ENCODE results near the gene ANKRD28.
"Not testable (repeated sequence)": the region's sequence is repeated elsewhere in the genome, so short reads cannot be mapped to it uniquely, and the experiment has no call there.

ANKRD28 gene

GRCh38 chr3:15803921-15804320 is 6.1 kb upstream of the ANKRD28 start:
- no peak for DNase-seq (ENCODE audit: low spot score)

- DNase-seq (ENCODE audit: low spot score), result no peak
Measured at GRCh38 chr3:15801298-15801697, 3.5 kb upstream of the ANKRD28 start.

DNA sequence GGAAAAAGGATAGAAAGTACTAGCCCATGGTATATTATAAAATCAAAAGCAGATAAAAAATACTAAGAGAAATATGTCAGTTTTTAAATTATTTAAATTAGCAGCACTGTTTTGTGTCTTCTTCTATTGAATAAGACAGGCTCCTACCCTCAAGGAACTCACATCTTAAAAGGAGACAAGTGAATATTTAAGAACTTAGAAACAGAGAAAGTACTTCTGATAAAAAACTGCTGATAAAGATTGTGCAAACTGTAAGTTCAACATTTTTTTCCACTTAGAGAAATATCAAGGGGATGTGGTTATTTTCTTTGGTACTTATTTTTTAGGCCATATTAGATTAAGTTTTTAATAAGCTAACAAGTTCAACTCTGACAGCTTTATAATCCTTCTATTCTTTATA is 3.0 kb upstream of the ANKRD28 start:
- no peak for DNase-seq (ENCODE audit: low spot score)

GRCh38 chr3:15800327-15800726 is 2.5 kb upstream of the ANKRD28 start:
- no peak for DNase-seq (ENCODE audit: low spot score)

GRCh38 chr3:15798533-15799245 is 910 bp upstream of the ANKRD28 start:
- no peak for DNase-seq (ENCODE audit: low spot score)

DNA sequence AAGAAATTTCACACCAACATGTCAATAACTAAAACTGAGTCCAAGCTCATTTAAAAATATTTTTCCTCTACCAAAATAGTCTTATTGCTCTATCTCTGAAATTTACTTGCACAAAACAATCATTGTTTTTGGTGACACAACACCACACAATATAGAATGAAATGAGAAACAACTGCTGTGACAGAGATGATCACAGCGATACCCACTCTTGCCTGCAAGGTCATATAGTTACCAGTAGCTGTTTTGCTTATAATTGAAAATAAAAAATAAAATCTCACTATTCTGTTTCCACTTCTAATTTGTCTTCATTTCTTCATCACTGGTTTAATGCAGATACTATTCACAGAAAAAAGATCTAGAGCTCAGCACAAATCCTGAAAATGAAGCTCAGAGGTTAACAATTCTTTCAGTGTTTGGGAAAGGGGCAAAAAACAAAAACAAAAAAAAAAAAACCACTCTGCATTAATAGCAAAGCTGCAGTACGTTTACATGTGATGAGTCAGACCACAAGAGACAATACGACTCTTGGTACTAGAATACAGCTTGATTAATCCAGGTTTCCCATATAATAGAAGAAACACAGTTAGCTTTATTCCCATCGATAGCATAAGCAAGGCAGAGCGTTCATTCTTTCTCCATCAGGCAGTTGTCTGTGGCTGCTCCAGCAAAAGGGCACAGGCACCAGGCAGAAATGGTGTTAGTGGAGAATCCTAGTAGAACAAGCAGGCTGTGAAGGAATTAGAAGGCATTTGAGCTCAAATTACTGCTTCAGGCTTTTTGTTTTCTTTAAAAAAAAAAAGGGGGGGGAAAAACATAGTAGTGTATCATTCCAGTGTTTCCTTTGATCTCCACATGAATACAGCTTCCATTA is 773 bp downstream of the ANKRD28 start:
- DNase-seq (ENCODE audit: low spot score), result peak; percentile 75

DNA sequence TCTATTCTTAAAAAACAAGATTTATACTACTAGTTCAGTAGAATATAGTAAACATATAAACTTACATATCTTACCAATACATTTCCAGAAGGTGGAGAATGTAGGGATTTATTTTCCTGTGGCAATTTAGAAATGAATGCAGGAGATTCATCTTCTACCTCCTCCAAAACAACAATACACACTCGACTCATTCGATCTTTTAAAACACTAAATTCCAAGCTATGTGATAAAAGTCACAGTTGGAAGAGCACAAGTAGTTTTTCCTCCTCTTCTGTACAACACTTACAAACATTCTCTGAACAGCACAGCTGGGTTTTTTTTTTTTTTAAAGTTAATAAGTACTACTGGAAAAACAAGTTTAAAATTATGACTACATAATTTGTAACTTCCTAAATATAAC is 1.4 kb downstream of the ANKRD28 start:
- no peak for DNase-seq (ENCODE audit: low spot score)

DNA sequence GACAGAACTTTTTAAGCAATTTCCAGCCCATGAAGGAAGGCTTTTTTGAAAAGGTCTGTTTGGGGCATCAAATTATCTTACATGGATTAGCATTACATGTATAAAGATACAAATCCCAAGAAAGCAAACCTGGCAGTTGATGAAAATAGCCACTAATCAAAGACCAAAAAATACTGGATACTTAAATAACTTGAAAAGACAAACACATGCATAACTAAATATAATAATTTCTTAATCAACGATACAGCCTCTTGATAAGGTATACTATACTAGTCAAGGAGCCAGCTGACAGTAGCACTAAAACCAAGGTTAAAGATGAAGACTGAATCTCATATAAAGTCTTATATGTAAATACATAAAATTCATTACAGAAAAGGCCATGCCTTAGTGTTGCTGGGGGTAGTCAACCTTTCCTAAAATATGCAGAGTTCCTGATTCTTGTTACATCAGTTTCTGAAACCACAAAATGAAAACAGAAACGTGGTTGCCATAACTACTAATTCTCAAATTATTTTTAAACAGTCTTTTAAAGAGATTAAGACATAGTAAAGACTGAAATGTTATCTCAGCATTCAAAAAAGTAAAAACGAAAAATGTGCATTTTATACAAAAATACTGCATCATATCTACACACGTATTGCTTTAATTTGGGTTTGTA is 2.0 kb downstream of the ANKRD28 start:
- no peak for DNase-seq (ENCODE audit: low spot score)

GRCh38 chr3:15794842-15795650 is 2.7 kb downstream of the ANKRD28 start:
- no peak for DNase-seq (ENCODE audit: low spot score)

DNA sequence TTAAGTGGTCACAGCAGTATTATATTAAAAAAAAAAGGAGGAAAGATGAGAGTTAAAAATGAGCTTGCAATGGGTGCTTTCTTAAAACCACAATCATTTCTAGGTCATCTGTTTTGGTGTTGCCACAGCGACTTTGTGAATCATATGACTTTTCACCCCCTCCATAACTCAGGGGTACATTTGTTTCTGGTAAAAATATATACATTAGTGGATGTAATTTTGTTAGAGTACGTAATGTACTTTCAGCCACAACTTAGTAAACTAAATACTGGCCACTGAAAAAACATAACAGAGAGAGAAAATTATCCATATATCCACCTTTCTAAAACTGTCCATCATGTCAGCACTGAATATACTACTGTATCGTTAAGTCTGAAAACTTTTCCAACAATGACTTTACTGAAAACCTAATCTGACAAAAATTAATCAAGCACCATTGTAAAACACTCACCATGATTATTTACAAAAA is 3.4 kb downstream of the ANKRD28 start:
- no peak for DNase-seq (ENCODE audit: low spot score)

GRCh38 chr3:15791525-15791924 is 6.3 kb downstream of the ANKRD28 start:
- no peak for DNase-seq (ENCODE audit: low spot score)

DNA sequence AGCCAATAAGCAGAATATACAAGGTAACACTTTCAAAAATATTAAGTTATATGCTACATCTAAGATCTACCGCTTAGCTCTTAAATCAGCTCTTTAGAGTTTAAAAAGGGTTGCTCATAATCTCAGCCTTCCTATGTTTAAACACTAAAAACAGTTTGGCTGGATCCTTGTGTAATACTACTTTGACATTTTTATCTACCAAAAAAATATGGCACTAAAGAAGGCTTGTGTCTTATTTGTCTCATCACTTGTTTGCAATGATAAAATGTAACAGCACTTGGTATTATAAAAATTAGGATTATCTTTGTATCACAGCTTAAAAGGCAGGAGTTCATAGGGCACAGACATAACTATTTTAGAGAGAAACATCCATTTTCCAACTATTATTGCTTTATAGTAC is 9.8 kb downstream of the ANKRD28 start:
- no peak for DNase-seq (ENCODE audit: low spot score)

- DNase-seq (ENCODE audit: low spot score), result no peak
Measured at GRCh38 chr3:15787526-15787925, 10.3 kb downstream of the ANKRD28 start.

DNA sequence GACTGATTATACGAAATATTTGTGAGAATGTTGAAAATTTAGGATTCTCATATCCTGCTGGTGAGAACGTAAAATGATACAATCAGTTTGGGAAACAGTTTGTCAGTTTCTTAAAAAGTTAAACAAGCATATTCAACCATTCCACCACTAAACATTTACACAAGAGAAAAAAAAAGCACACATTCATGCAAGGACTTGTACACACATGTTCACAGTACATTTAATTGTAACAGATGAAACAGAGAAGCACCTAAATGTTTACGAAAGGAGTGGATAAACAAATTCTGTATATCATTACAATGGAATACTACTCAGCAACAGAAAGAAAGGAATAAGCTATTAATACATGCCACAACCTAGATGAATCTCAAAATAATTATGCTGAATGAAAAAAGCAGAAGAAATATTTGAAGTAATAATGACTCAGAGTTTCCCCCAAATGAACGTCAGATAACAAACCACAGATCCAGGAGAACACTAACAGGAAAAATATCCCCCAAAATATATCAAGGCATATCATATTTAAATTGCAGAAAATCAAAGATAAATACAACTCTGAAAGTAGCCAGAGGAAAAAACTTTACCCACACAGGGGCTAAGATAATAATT is 14.3 kb downstream of the ANKRD28 start:
- DNase-seq (ENCODE audit: low spot score), result no peak

DNA sequence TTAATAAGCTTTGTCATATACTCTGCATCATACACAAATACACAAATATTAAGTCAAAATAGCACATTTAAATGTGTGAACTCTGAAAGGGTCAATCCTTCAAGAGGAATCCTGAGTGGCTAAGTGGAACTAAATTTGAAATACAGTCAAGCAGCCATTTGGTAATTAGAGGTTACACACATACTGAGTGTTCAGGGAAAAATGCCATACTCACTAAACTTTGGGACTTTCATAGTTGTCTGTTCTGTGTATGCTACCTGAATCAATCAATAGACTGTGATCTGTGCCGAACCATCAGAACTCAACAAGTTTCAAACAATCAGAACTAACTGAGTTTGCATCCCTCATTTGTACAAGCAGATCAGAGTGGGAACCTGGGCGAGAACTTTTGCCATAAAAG is 15.3 kb downstream of the ANKRD28 start:
- DNase-seq (ENCODE audit: low spot score), result no peak

DNA sequence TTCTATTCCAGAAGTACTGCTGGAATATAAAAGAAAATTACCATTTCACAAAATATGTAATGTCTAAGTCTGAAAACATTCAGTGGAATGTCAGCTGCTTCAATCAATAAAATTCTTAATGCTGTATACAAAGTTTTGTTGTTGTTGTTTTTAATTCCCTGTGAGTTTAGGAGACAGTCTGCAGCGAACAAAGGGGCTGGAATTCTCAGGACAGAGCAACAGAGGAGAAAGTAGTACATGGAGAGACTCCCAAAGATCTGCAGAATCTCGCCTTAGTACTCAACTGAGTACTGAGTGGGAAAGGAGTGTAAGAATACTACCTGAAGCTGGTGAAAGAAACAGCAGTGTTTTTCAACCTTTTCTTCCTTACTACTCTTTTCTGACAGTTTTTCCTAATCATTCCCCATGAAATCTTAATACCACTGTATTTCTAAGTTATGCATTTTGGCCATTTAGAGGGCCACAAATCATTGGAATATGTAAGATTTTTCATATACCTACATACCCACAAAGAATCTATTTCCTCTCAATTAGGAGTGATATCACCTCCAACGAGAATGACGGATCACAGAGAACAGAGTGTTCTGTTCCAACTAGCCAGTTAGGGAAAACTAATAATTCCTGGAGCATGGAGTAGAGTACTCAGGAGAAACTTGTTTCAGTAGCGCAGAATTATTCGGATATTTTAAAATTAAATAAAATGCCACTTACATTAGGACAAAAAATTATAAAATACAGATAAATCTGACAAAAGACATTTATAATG is 16.0 kb downstream of the ANKRD28 start:
- DNase-seq (ENCODE audit: low spot score), result no peak

DNA sequence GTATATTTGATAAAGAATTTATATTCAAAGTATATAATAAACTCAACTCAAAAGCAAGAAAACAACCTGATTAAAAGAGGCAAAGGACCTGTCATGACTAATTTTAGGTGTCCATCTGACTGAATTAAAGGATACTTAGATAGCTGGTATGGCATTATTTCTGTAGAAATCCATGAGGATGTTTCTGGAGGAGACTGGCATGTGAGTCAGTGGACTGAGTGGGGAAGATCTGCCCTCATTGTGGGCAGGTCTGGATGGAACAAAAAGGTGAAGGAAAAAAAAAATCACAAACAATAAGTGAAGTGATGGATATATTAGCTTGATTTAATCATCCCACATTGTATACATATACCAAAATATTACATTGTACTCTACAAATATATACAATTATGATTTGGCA is 16.6 kb downstream of the ANKRD28 start:
- no peak for DNase-seq (ENCODE audit: low spot score)

DNA sequence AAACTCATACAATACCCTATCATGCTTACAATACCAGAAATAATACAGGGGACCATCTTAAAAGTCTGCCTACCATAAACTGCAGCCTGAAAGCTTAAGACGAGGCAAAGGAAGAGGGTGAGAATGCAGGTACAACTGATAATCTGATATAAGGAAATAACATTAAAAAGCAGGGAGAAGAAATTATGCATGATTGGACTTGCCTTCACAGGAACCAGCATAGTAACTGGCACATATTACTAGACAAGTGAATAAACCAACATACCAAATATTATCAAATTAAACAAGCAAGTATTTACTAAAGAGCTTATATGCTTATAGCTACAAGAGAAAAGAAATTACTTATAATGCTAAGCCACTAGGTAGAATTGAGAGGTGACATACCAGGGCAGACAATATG is 18.7 kb downstream of the ANKRD28 start:
- DNase-seq (ENCODE audit: low spot score), result no peak

- DNase-seq (ENCODE audit: low spot score), result no peak
Measured at GRCh38 chr3:15778332-15778858, 19.4 kb downstream of the ANKRD28 start.

DNA sequence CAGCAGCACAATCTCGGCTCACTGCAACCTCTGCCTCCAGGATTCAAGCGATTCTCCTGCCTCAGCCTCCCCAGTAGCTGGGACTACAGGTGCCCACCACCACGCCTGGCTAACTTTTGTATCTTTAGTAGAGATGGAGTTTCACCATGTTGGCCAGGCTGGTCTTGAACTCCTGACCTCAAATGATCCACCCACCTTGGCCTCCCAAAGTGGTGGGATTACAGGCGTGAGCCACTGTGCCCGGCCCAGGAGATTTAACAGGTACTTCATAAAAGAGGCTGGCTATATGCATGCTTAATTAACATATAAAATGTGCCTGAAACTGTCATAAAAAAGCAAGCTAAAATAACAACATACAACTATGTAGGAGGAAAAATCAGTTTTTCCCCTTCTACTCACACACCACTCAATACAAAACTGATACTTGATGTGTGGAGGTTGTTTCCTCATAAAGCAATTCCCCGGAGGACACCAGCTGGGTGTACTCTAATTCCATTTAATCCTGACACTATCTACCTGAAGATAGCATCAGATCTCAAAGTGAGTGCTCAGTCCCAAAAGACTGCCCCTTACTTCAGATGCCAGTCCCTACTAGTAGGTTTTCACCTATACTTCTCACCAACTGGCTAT is 22.7 kb downstream of the ANKRD28 start:
- not testable (repeated sequence) for DNase-seq (ENCODE audit: low spot score)
